H1 (cell line): Measurements from ENCODE around the gene FREM1. TPM values are rescaled to one million over a fixed set of nuclear protein-coding genes. Genes with fewer than 3 reads are reported as not detected.

Experiments
- ATF3 ChIP-seq: IDR thresholded peaks from 2 replicates; pipeline ENCODE4 v1.6.1; 2011; ENCODE audit warnings: low read depth, mild to moderate bottlenecking, low read length; ENCODE audit not compliant: insufficient read depth
- BACH1 ChIP-seq: IDR thresholded peaks from 2 replicates; pipeline ENCODE4 v1.6.1; 2012; ENCODE audit warnings: low read length, improper control_type of control experiment
- CHD7 ChIP-seq: fragments of 300-600 bp; sonication (generic); IDR thresholded peaks from 2 replicates; pipeline ENCODE4 v1.7.1; 2012; ENCODE audit warnings: low read length, moderate library complexity, mild to moderate bottlenecking, inconsistent platforms; ENCODE audit not compliant: insufficient replicate concordance
- HDAC6 ChIP-seq: IDR thresholded peaks from one replicate; pipeline ENCODE4 v1.7.1; 2012; ENCODE audit warnings: low read depth, mild to moderate bottlenecking, inconsistent platforms, low read length, moderate library complexity
- POLR2A ChIP-seq, 2 experiments: IDR thresholded peaks; 1 replicate in 1 of 2; 2 replicates in 1 of 2; pipeline ENCODE4 v1.6.1; 2011; ENCODE audit warnings: low read depth in 2 of 2, low read length in 2 of 2, mild to moderate bottlenecking in 2 of 2; ENCODE audit errors: control extremely low read depth in 1 of 2
- RXRA ChIP-seq: IDR thresholded peaks from 2 replicates; pipeline ENCODE4 v1.6.1; 2011; ENCODE audit warnings: low read depth, mild to moderate bottlenecking, low read length, moderate library complexity; ENCODE audit not compliant: insufficient read depth
- SP1 ChIP-seq: IDR thresholded peaks from 2 replicates; pipeline ENCODE4 v1.6.1; 2011; ENCODE audit warnings: low read depth, low read length
- polyA plus RNA-seq, 7 experiments: library from polyadenylated mRNA; depleted of rRNA in 3 of 7; stranded (reverse) in 5 of 7; unstranded in 2 of 7; fragments of >200 nt in 5 of 7; fragments of 200-250 nt in 2 of 7; gene quantifications; 1 replicate in 5 of 7; 2 replicates in 1 of 7; 4 replicates in 1 of 7; pipeline versions ENCODE4 v1.2.1 to v1.2.3, GENCODE V29; 2011 to 2013; ENCODE audit warnings: missing spikeins in 2 of 7, mixed read lengths in 2 of 7
- total RNA-seq: library from RNA; stranded (reverse); fragmentation: NEBNext Ultra II Directional; extraction: Animal tissue kit (Norgen Biotek cat#: 25700); gene quantifications from 2 replicates; pipeline ENCODE4 v1.2.1, GENCODE V29; 2021

The FREM1 gene
- total and polyA plus RNA-seq, 2 of the 8 experiments (the other 6 are each of a cell fraction or from before 2014, with no cell fraction given), result 2.6 to 3.1 TPM

- no peak for TF ChIP-seq ATF3
- TF ChIP-seq HDAC6, result no peak
- TF ChIP-seq POLR2A (IDR thresholded peaks at IDR 0.05; ENCODE audit: control extremely low read depth in 1 of 2, low read depth in 2 of 2, low read length in 2 of 2), result no peak
- TF ChIP-seq BACH1, result no peak
- TF ChIP-seq CHD7, result no peak
- no peak for TF ChIP-seq RXRA
- no peak for TF ChIP-seq SP1
These were observed 163.1 kb downstream of the FREM1 start (continued) for GRCh38 chr9:14747111-14747510.
